HG02870 (cell line): ENCODE measurements around the gene ABI1.

Experiments
- ATAC-seq: cut with Tn5 transposase; IDR thresholded peaks from one replicate; pipeline ENCODE4 v1.9.1; 2021; ENCODE audit warnings: mild to moderate bottlenecking, moderate library complexity; ENCODE audit not compliant: unreplicated experiment

ABI1 gene

DNA sequence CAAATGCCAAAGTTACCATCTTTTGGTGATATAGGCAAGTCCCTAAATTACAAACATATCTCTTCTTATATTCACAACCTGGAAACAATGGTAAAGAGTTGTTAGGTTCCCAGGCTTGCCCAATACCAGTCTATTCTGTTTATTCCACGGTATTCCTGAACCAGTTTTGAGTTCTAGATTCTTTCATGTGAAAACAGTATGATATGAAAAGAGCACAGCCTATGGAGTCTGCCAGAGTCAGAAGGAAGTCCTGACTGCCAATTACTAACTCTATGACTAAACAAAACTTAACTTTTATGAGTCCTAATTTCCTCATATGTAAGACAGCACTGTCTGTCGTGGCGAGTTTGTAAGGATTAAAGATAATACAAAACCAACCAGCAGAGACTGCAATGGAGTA lies 5.6 kb downstream of the ABI1 start:
- no peak for ATAC-seq

DNA sequence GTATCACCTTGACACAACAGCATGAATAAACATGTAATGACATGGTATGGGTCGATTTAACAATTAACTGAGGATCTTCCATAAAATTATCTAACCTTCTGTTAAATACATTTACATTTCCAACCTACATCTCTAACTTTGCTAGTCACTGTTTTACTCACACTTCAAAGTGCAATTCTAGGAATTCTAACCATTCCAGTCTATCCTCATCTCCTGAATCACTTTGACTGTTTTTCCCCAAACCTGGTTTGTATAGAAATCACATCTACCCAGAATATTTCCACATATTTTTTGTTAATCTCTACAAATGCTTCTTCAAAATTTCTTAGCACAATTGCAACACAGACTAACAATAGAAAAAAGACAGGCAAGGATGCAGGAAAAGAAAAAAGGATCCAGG lies 6.2 kb downstream of the ABI1 start:
- ATAC-seq, result no peak

DNA sequence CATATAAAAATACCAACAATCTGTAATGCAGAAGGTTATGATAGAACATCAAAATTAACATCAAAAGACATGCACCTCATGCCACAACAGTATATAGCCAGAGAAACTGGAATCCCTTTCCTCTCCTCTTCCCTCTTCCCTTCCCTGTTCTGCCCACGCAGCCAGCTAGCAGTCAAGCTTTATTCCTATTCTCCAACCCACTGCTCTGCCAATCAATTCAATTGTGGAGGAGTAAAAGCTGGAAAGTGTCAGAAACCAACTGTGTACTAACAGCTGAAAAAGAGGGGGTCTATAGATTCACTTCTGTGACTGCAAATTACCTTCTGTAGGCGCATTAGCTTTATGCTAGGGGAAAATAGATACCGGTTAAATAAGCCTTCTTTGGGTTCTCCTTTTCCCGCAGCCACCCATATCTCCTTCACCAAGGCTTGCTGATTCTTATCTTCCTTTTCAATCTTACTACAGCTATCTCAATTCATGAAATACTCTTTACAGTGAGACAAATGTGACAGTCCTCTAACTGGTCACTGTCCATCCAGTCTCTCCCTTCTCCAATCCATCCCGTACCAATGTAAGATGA lies 16.3 kb downstream of the ABI1 start:
- ATAC-seq, result no peak

DNA sequence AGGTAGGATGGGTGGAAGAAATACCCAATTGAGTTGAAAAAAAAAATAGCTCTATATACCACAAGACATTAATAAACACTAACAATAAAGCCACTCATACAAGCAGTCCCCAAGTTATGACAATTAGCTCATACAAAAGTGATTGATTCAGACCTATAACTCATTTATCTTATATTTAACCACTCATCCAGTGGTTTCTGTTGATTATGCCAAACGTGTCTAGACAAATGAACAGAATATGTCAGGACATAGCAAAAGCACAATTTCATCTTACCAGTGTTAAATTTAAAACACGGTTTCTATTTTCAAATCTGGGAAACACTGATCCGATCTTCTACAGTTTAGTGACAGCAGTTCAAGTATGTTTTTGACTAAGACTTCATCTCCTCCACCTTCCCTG lies 17.0 kb downstream of the ABI1 start:
- ATAC-seq, result no peak

DNA sequence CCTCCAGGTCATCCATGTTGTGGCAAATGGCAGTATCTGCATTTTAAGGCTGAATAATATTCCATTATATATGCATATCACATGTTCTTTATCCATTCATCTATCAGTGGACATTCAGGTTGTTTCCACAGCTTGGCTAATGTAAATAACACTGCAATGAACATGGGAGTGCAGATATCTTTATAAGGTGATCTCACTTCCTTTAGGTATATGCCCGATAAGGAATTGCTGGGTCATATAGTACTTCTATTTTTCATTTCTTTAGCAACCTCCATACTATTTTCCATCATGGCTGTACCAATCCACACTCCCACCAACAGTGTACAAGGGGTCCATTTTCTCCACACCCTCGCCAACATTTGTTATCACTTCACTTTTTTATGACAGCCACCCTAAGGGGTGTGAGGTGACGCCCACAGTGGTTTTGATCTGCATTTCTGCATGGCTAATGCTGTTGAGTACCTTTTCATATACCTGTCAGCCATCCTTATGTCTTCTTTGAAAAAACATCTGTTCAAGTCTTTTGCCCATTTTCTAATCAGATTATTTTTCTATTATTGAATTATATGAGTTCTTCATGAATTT lies 18.9 kb downstream of the ABI1 start:
- ATAC-seq, result no peak

DNA sequence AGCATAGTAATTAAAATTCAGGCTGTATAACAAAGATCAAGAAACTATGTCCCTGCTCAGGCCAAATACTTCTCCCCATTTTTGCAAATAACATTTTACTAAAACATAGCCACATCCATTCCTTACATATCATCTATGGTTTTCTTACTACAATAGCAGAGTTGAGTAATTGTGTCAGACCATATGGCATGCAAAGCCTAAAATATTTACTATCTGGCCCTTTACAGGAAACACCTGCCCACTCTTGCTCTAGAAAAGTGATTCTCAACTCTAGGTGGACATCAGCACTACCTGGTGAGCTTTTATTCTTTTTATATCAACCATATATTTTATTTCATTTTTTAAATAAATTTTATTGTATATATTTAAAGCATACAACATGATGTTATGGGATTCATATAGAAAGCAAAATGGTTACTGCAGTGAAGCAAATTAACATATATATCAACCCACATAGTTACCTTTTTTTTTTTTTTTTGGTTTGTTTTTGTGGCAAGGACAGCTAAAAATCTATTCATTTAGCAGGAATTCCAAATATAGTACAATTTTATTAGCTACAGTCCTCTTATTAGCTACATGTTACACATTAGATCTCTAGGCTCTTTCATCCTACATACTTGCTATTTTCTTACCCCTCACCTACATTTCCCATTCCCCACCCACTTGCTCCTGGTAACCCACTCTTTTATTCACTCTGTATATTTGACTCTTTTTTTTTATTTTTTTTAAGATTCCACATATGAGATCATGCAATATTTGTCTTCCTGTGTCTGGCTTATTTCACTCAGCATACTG lies 19.6 kb downstream of the ABI1 start:
- ATAC-seq, result peak; percentile 48

DNA sequence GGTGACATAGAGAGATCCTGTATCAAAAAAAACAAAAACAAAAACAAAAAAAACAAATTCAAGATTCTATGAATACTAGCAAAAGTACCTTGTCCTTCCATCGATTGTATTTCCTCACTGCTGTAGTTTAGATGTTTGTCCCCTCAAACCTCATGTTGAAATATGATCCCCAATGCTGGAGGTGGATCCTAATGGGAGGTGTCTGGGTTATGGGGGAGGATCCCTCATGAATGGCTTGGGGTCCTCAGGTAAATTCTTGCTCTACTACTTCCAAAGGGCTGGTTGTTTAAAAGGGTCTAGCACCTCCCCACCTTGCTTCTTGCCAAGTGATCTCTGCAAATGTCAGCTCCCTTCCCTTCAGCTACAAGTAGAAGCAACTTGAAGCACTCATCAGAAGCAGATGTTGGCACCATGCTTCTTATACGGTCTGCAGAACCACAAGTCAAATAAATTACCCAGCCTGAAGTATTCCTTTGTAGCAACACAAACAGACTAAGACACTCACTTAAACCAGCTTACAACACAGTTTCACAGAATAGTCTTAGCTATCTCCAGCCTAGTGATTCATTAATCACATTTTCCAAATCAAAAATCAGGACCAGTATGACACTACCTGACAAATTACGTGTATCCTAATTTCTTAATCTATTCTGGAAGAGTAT lies 20.7 kb downstream of the ABI1 start:
- no peak for ATAC-seq

DNA sequence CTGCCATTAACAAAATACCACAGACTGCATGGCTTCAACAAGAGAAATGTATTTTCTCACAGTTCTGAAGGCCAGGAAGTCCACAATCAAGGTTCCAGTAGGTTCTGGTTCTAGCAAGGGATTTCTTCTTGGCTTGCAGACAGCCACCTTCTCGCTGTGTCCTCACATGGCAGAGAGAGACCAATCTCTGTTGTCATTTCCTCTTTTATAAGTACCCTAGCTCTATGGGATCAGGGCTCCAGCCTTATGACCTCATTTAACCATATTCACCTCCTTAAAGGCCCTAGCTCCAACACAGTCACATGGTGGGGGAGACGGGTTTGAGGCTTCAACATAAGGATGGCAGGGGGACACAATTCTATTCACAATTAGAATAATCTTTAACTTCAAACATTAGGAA lies 23.6 kb downstream of the ABI1 start:
- ATAC-seq, result no peak

DNA sequence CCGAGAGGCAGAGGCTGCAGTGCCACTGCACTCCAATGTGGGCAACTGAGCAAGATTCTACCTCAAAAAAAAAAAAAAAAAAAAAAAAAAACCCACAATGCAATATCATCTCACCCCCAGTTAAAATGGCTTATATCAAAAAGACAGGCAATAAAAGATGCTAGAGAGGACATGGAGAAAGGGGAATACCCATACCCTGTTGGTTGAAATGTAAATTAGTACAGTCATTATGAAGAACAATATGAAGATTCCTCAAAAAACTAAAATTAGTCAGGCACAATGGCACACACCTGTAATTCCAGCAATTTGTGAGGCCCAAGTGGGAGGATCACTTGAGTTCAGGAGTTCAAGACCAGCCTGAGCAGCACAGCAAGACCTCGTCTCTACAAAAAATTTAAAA lies 25.7 kb downstream of the ABI1 start:
- ATAC-seq, result no peak

DNA sequence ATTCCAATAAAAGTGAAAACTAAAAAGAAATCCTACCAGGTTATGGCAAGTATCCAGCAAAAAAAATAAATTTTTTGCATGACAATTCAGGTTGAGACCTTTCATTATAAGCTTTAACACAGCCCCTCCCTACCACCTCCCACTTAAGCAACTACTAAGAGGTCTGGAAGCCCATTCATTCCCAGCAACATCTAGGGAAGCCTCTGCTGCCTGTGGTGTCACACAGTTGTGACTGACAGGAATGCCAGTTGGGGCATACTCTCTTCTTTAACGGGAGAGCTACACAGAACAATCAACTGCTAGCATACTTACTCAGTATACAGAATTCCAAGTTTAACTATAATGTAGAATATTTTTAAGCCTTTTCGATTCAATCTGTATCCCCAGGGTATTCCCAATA lies 27.8 kb downstream of the ABI1 start:
- ATAC-seq, result no peak

DNA sequence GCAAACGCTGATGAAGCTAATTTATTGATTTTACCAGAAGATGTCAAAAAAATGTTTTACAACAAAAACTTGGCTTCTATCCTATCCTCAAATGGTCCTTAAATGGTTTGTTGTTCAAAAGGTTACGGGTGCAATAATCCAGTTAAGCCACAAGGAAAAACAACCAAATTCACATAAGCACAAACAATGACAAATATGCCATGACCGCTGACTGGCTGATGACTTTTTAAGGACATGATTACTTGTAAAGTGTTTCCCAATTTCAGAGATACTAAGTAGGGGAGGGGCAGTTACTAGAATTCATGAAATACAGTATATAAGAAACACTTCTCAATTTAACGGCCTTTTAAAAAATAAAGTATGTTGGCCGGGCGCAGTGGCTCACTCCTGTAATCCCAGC lies 28.8 kb downstream of the ABI1 start:
- ATAC-seq, result no peak

DNA sequence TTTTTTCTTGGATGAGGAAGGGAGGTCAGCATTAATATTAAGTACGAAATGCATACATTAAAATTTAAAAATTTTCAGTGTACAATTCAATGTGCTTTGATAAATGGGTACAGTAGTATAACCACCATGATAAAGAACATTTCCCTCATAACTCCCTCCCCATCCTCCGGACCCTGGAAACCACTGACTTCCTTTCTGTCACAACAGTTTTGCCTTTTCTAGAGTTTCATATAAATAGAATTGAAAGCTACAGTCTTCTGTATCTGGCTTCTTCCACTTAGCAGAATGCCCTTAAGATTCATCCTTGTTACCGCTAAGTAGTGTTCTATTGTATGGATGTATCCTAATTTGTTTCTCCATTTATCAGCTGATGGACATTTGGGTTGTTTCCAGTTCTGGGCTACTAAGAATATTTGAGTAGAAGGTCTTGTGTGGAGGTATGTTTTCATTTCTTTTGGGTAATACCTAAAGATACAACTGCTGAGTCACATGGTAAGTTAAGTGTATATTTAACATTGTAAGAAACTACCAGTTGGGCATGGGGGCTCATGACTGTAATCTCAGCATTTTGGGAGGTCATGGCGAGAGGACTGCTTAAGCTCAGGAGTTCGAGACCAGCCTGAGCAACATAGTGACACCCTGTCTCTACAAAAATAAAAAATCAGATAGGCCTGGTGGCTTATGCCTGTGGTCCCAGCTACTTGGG lies 30.8 kb downstream of the ABI1 start:
- no peak for ATAC-seq

DNA sequence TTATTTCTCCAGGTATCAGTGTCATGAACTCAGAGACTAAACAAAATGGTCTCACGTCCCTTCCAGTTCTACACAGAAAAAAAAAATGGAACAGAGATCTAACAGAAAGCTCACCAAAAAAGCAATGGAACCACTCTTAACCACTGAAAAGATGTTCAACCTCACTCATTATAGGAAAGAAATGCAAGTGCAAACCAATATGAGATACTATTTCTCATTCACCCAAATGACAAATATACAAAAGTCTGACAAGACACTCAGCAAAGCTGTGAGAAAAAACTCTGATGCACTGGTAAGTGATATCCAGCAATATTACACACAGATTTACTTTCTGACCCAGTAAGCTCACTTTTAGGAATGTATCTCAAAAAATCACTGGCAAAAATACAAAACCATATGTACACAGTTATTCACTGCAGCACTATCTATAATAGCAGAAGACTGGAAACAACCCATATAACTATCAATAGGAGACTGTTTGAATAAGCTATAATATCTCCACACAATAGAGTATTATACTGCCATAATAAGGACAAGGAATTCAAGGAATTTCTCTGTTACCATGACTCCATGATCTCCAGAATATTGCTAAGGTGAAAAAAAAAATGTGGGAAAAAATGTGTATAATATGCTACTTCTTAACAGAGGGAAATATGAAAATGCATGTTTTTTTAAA lies 36.6 kb downstream of the ABI1 start:
- no peak for ATAC-seq

DNA sequence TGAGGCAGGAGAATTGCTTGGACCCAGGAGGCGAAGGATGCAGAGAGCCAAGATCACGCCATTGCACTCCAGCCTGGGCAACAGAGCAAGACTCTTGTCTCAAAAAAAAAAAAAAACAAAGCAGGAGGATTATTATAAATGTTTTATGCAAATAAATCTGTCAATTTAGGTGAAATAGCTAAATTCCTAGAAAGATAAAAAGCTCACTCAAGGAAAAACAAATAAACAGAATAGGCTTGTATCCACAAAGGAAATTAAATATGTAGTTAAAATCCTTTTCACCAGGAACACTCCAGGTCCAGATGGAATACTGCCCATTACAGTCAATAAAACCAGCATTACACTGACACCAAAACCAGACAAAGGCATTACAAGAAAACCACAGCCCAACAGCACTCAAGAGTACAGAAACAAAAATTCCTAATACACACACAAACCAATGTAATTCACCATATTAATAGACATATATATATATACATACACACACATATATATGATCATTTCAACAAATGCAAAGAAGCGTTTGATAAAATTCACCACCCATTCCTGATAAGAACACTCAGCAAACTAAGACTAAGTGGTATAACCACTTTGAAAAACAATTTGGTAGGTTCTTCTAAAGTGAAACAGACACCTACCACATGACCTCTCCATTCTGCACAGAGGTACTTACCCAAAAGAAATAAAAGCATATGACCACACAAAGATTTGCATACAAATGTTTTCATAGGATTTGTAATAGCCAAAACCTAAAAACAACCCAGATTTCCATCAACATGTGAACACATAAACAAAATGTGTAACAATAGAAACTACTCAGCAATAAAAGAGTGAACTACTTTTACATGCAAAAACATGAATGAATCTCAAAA lies 38.8 kb downstream of the ABI1 start:
- ATAC-seq, result no peak

DNA sequence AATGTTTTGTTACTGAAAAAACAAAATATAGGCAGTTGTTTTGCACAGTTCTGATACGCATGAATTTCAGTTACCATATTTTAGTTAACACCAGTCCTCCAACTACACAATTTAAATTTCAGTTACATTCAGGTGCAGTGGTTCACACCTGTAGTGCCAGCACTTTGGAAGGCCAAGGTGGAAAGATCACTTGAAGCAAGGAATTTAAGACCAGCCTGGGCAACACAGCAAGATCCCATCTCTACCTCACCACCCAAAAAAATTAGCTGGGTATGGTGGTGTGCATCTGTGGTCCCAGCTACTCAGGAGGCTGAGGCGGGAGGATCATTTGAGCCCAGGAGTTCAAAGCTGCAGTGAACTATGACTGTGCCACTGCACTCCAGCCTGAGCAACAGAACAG lies 45.3 kb downstream of the ABI1 start:
- ATAC-seq, result no peak

DNA sequence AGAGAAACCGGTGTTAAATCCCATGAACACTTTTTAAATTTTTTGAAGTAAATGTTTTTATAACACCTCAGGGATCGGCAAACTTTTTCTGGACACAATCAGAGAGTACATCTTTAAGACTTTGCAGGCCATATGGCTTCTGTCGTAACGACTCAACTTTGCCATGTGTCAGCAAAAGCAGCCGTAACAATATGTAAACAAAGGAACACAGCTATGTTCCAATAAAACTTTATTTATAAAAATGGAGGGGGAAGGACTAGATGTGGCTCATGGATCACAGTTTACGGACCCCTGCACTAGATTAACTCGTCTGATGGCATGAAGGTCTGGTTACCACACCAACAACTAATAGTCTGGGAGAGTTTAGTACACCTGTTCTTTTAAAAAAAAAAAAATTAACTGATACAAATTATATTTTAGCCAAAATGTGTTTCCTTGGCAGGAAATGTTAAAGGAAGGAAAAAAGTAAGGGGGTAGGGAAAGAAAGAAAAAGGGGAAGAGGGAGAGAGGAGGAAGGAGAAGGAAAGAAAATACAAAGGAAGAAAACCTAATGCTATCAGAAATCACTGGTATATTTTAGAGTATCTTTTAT lies 50.2 kb downstream of the ABI1 start:
- ATAC-seq, result no peak

DNA sequence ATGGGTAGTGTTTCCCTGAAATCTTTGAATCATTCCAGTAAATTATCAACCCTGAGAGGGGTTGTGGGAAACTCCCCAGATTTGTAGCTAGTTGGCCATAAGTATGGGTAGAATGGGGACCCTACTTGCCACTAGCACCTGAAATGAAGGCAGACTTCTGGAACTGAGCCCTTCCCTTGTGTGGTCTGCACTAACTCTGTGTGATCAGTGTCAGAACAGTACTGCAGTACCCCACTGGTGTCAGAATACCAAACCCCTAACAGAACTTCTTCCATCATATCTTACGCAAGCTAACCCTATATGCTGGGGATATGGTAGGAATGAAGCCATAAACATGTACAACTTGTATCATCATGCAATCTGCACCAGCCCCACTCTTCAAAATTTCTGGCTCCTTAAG lies 50.8 kb downstream of the ABI1 start:
- ATAC-seq, result no peak

DNA sequence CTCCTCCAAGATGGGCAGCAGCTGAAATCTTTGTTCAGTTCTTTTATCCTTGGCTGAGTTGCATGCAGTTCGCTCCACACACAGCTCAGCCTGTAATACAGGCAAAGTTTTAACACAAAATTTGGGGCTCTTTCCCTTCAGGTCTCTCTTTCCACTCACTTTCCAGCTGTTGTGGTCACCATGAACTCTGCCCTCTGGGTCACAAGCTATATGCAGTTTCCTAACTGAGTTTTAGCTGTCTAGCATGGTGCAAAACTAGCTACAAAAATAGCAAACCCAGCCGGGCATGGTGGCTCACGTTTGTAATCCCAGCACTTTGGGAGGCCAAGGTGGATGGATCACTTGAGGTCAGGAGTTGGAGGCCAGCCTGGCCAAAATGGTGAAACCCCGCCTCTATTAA lies 53.2 kb downstream of the ABI1 start:
- no peak for ATAC-seq

DNA sequence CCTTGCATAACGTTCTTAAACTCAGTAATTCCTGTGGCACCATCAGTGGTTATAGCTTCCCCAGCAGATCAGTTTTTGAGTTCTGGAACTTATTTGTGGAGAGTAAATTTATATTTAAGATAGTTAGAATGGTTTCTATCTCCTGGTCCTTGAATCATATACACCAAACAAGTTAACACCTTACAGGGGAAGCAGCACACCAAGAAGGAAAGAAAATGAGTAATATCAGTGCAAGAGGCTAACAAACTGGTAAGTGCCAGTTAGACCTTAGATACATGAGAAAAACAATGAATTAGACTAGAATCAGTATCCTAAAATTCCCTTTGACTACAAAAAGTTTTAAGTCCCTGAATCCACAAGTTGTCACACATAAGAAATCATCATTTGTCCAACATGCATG lies 54.2 kb downstream of the ABI1 start:
- no peak for ATAC-seq
